GM21529 (cell line): ENCODE measurements around the gene LGALS7.
"Not testable (repeated sequence)": the region's sequence is repeated elsewhere in the genome, so short reads cannot be mapped to it uniquely, and the experiment has no call there.

Source experiments
- ATAC-seq: cut with Tn5 transposase; IDR thresholded peaks from one replicate; pipeline ENCODE4 v1.9.1; 2021; ENCODE audit not compliant: unreplicated experiment

Gene LGALS7

GRCh38 chr19:38800577-38801347 is 27.4 kb upstream of the LGALS7 start:
- ATAC-seq = no peak

- ATAC-seq = no peak
Observed at GRCh38 chr19:38799104-38799503, 25.8 kb upstream of the LGALS7 start.

- not testable (repeated sequence) for ATAC-seq
Observed at GRCh38 chr19:38797781-38798180, 24.5 kb upstream of the LGALS7 start.

- no peak for ATAC-seq
Observed at GRCh38 chr19:38796154-38796553, 22.8 kb upstream of the LGALS7 start.

DNA sequence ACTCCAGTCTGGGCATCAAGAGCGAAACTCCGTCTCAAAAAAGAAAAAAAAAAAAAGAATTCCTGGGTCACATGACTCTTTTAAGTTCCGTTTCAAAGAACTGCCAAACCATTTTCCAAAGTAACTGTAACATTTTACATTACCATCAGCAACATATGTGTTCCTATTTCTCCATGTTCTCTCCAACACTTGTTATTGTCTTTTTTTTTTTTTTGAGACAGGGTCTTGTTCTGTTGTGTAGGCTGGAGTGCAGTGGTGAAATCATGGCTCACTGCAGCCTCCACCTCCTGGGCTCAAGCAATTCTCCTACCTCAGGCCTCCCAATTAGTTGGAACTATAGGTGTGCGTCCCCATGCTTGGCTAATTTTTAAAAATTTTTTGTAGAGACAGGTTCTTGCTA is 22.2 kb upstream of the LGALS7 start:
- no peak for ATAC-seq

GRCh38 chr19:38793671-38794070 is 20.4 kb upstream of the LGALS7 start:
- ATAC-seq = no peak

- no peak for ATAC-seq
Observed at GRCh38 chr19:38793177-38793576, 19.9 kb upstream of the LGALS7 start.

- no peak for ATAC-seq
Observed at GRCh38 chr19:38792250-38793111, 19.2 kb upstream of the LGALS7 start.

- not testable (repeated sequence) for ATAC-seq
Observed at GRCh38 chr19:38791451-38792064, 18.2 kb upstream of the LGALS7 start.

- not testable (repeated sequence) for ATAC-seq
Observed at GRCh38 chr19:38790507-38791403, 17.4 kb upstream of the LGALS7 start.

DNA sequence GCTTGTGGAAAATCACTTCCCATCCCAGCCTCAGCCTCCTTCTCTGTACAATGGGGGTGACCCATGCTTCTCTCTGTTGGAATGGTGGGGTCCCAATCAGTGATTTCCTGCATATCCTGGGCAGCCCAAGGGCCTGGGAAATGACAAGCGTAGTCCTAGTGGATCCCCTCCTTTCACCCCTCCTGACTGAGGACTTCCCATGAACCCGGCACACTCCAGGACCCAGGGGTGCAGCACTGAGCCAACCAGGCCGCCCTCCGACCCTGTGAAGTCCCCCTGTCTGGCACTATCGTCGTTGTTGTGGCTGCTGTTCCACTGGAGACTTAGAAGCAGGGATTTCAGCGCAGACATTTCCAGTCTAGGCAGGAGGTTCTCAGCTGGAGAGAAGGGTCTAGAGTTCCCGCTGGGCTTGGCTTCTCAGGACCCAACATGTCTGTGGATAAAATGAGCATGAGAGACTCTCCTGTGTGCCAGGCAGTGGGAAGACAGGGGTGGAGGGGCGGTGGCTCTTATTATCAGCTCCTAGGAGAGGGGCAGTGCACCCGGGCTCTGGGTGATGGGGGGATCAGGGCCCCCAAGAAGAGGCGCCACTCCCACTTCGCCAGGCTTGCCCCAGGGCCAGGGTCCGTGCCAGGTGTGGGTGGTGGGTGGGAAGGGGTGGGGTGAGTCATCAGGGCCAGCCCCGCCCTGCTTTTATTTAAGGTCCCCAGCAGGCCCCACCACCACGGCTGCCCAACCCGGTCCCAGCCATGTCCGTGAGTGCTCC is 15.3 kb upstream of the LGALS7 start, which contains the start of gene LGALS7B:
Gene LGALS7B (plus strand): TSS at position 723 of the 766 bp plus-strand sequence. CDS start 27 bp downstream, at position 750.
- ATAC-seq = no peak

DNA sequence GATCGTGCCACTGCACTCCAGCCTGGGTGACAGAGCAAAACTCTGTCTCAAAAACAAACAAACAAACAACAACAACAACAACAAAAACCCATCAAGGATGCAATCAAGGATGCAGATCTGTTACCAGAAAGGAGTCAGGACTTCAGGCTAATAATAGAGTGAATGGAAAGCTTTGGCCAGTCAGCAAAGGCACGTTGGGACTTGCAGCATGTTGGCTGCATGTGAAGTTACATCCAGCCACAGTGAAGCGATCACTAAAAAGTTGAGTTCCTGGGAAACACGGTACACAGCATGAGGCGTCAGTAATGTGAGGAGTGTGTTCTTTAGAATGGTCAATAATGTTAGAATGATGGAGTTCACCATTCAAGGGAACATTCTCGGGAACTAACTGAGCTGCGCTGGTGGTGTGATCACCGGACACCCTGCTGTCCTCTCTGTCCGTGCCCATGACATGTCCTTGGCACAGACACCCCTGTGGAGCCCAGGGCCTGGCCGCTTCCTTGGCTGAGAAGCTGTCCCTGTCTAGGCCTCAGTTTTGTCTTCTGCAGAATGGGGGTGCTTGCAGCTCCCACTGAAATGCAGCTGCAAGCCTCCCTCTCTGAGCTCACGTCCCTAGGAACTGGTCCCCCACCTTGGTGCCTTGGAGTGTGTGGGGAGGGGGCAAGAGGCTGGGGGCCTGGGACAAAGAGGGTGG is 13.4 kb upstream of the LGALS7 start:
- ATAC-seq = no peak

GRCh38 chr19:38786061-38786460 is 12.7 kb upstream of the LGALS7 start:
- ATAC-seq = not testable (repeated sequence)

DNA sequence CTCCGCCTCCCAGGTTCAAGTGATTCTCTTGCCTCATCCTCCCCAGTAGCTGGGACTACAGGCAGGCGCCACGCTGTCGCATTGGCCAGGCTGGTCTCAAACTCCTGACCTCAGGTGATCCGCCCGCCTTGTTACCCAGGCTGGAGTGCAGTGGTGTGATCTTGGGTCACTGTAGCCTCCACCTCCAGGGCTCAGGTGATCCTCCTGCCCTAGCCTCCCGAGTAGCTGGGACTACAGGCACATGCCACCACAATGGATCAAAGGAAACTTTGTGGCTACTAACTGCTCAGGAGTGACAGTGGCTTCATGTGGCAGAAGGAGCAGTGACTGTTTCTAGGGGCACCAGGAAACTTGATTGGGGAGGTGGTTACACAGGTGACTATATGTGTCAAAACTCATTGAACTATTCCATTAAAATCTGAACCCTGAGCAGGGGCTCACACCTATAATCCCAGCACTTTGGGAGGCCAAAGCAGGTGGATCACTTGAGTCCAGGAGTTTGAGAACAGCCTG is 11.9 kb upstream of the LGALS7 start:
- ATAC-seq = no peak

GRCh38 chr19:38784224-38784623 is 10.9 kb upstream of the LGALS7 start:
- ATAC-seq = no peak

DNA sequence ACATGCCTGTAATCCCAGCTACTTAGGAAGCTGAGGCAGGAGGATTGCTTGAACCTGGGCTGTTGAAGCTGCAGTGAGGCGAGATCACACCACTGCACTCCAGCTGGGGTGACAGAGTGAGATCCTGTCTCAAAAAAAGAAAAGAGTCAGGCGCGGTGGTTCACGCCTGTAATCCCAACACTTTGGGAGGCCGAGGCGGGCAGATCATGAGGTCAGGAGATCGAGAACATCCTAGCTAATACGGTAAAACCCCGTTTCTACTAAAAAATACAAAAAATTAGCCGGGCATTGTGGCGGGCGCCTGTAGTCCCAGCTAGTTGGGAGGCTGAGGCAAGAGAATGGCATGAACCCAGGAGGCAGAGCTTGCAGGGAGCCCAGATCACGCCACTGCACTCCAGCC is 8.9 kb upstream of the LGALS7 start:
- ATAC-seq = not testable (repeated sequence)

- no peak for ATAC-seq
Observed at GRCh38 chr19:38781058-38781457, 7.7 kb upstream of the LGALS7 start.

DNA sequence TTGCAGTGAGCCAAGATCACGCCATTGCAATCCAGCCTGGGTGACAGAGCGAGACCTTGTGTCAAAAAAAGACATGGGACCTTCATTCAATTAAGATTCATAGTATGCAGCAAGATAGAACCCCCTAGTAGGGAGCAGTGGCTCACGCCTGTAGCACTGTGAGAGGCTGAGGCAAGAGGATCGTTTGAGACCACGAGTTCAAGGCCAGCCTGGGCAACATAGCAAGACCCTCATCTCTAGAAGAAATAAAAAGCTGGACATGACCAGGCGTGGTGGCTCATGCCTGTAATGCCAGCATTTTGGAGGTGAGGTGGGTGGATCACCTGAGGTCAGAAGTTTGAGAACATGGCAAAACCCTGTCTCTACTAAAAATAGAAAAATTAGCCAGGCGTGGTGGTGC is 7.1 kb upstream of the LGALS7 start:
- ATAC-seq = no peak

GRCh38 chr19:38778733-38779132 is 5.4 kb upstream of the LGALS7 start:
- no peak for ATAC-seq
